Naive thymus-derived CD4-positive, alpha-beta T cell (primary cell): Measurements from ENCODE around the gene EFNA3. TPM values are rescaled to one million over a fixed set of nuclear protein-coding genes. Genes with fewer than 3 reads are reported as not detected.
A peak's percentile ranks its signal among the peaks of the same experiment; 100 is the strongest.

Experiments
- ATAC-seq: fragments of 150-1000 bp; cut with Tn5 transposase; 2 replicates; pipeline ENCODE4 v1.10.0; 2021; ENCODE audit warnings: mild to moderate bottlenecking, moderate library complexity
- CTCF ChIA-PET: fragments of 350-600 bp; sonication (Branson Sonifier 250); formaldehyde crosslinking; loops from one replicate; lab custom pipeline; 2021; ENCODE audit warnings: antibody characterized with exemption; lab: Charles Lee
- POLR2A ChIA-PET: fragments of 350-600 bp; sonication (Branson Sonifier 250); formaldehyde crosslinking; loops from one replicate; lab custom pipeline; 2021; ENCODE audit warnings: antibody characterized with exemption, inconsistent platforms; lab: Charles Lee
- DNase-seq, 9 donors: peaks; one replicate each; pipeline versions ENCODE4 v3.0.0 to v3.0.0-alpha.2; 2020 to 2022; ENCODE audit warnings: mixed read lengths in 1 of 9
- H3K27ac ChIP-seq: one replicate; pipeline ENCODE4 v1.7.0; 2013; ENCODE audit warnings: mild to moderate bottlenecking, low read depth, low read length, moderate library complexity
- H3K27me3 ChIP-seq, 2 donors: one replicate each; pipeline ENCODE4 v1.7.0; 2013; ENCODE audit warnings: low read length in 2 of 2, mild to moderate bottlenecking in 2 of 2, moderate library complexity in 2 of 2; ENCODE audit not compliant: control insufficient read depth in 2 of 2, insufficient read depth in 2 of 2
- H3K36me3 ChIP-seq, 3 experiments: 1 replicate in 2 of 3; 2 replicates in 1 of 3; pipeline ENCODE4 v1.7.0; 2013; ENCODE audit warnings: low read length in 3 of 3, mild to moderate bottlenecking in 3 of 3, moderate library complexity in 1 of 3; ENCODE audit not compliant: insufficient read depth in 3 of 3, control insufficient read depth in 2 of 3
- H3K4me1 ChIP-seq, 2 donors: one replicate each; pipeline ENCODE4 v1.7.0; 2013; ENCODE audit warnings: low read length in 2 of 2, mild to moderate bottlenecking in 2 of 2, moderate library complexity in 1 of 2; ENCODE audit not compliant: control insufficient read depth in 2 of 2, insufficient read depth in 2 of 2
- H3K4me3 ChIP-seq: 2 replicates; pipeline ENCODE4 v1.7.0; 2013; ENCODE audit warnings: mild to moderate bottlenecking, low read length
- H3K9me3 ChIP-seq, 3 experiments: 1 replicate in 2 of 3; 2 replicates in 1 of 3; pipeline ENCODE4 v1.7.0; 2013; ENCODE audit warnings: low read length in 3 of 3; ENCODE audit not compliant: control insufficient read depth in 2 of 3
- H3K27ac Mint-ChIP-seq, 9 donors: one replicate each; pipeline ENCODE4 v1.8.0; 2020 to 2022; ENCODE audit warnings: mixed read lengths in 9 of 9, mild to moderate bottlenecking in 8 of 9, moderate library complexity in 5 of 9, inconsistent platforms in 2 of 9
- H3K27me3 Mint-ChIP-seq, 5 donors: one replicate each; pipeline ENCODE4 v1.8.0; 2021 to 2022; ENCODE audit warnings: mixed read lengths in 5 of 5, mild to moderate bottlenecking in 1 of 5
- H3K36me3 Mint-ChIP-seq, 5 donors: one replicate each; pipeline ENCODE4 v1.8.0; 2020 to 2022; ENCODE audit warnings: mixed read lengths in 5 of 5, mild to moderate bottlenecking in 3 of 5, inconsistent platforms in 1 of 5
- H3K4me1 Mint-ChIP-seq, 7 donors: one replicate each; pipeline ENCODE4 v1.8.0; 2020 to 2022; ENCODE audit warnings: mixed read lengths in 7 of 7, mild to moderate bottlenecking in 3 of 7, inconsistent platforms in 1 of 7
- H3K4me3 Mint-ChIP-seq, 10 donors: one replicate each; pipeline ENCODE4 v1.8.0; 2020 to 2022; ENCODE audit warnings: mild to moderate bottlenecking in 10 of 10, mixed read lengths in 10 of 10, moderate library complexity in 6 of 10, inconsistent platforms in 2 of 10
- H3K9me3 Mint-ChIP-seq, 11 donors: one replicate each; pipeline ENCODE4 v1.8.0; 2020 to 2022; ENCODE audit warnings: mixed read lengths in 11 of 11, mild to moderate bottlenecking in 4 of 11, inconsistent platforms in 1 of 11, moderate library complexity in 1 of 11
- intact Hi-C, 2 donors: fragments of 100-400 bp; cut with micrococcal nuclease; formaldehyde crosslinking; loops; one replicate each; pipeline ENCODE4 v1.15.1; 2023
- polyA plus RNA-seq, 2 donors: library from polyadenylated mRNA; unstranded; fragments of 300-500 nt; fragmentation: Illumina TruSeq; gene quantifications; one replicate each; pipeline ENCODE4 v1.2.3, GENCODE V29; 2021
- total RNA-seq, 6 experiments: library from RNA in 5 of 6; stranded (reverse) in 5 of 6; gene quantifications; 1 replicate in 5 of 6; 2 replicates in 1 of 6; pipeline ENCODE4 v1.2.3 and lab custom pipeline; 2021 to 2026

Gene EFNA3
- total and polyA plus RNA-seq, 7 experiments from 2014 or later, result 0.42 to 4.0 (median 1.7) TPM

DNA sequence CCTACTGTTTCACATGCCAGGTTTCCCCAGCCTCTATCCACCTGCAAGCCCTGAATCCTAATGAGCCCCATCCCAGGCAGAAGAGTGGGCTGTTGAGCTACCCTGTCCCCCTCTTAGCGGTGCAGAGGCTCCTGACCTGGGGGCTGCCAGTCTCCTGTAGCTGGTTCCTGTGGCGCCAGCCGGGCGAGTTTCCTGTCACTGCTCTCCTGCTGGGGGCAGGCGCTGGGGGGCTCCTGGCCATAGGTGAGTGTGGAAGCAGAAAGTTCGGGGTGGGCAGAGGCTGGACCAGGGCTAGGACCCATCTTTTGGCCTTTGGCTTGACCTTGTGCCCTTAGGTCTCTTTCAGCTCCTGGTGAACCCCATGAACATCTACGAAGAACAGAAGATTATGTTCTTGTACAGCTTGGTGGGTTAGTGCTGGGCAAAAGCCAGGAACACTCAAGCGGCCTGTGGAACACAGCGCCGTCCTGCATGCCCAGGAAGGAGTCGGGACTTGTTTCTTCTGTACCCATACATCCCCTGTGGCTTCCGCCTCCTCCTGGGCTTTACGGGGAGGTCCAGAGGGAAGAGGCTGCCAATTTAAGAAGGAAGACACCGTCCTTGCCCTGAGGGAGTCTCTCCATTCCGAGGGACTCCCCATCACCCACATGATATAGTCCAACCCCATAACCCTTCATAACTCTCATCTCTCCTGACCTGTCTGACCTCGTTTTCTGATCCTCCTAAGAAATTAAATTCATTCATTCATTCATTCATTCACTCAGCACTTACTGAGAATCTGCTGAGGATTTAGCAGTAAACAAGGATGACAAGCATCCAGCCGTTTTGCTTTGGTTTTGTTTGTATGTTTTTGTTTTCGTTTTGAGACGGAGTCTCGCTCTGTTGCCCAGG is 44.1 kb upstream of the EFNA3 start:
- ChIA-PET CTCF (no interaction called here), POLR2A (interaction anchor here (0.5 kb wide), 1 partner anchor 215 kb away, joined by 3 read pairs; no protein-coding TSS in a partner anchor)
- Histone ChIP-seq H3K9me3 (no peaks in the 10 kb centered on the region), H3K27me3 (no peaks in the 10 kb centered on the region), H3K4me1 (no peaks in the 10 kb centered on the region), H3K36me3 (no peaks in the 10 kb centered on the region), H3K4me3 (no peak overlapping the region), H3K27ac (no peak overlapping the region)
- no peak overlapping the region for H3K27ac Mint-ChIP-seq
- H3K36me3 Mint-ChIP-seq, result no peaks in the 10 kb centered on the region
- ATAC-seq (no peak), DNase-seq (no peak)
- H3K4me3 Mint-ChIP-seq, result no peak overlapping the region
- peaks cover 0 to 21% (median 0%) of the 10 kb centered on the region in 5 donors for H3K27me3 Mint-ChIP-seq
- no peaks in the 10 kb centered on the region for H3K9me3 Mint-ChIP-seq
- intact Hi-C loops, result no loop called here
- peaks cover 0 to 4% (median 0%) of the 10 kb centered on the region in 7 donors for H3K4me1 Mint-ChIP-seq

DNA sequence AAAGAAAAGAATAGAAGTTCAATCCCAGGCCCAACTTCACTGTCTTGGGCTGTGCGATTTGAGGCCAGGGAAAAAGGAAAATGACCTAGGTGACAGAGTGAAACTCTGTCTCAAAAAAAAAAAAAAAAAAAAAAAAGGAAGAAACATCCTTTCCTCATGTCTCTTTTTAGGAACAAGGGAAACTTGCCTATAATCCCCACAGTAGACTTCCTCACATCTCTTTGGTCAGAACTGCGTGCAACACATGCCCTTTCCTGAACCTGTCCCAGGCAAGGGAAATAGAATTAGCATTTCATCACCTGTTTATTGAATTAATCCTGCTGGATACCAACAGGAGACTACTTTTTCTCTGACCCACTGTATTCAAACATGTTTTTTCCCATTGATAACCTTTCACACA is 42.7 kb upstream of the EFNA3 start:
- no peaks in the 10 kb centered on the region for H3K36me3 Mint-ChIP-seq
- DNase-seq (no peak), ATAC-seq (no peak)
- no peaks in the 10 kb centered on the region for H3K9me3 Mint-ChIP-seq
- intact Hi-C loops, result no loop called here
- no peak overlapping the region for H3K27ac Mint-ChIP-seq
- no peak overlapping the region for H3K4me3 Mint-ChIP-seq
- no peaks in the 10 kb centered on the region for H3K27me3 ChIP-seq
- H3K4me1 Mint-ChIP-seq, result peaks cover 0 to 4% (median 0%) of the 10 kb centered on the region in 7 donors
- no peaks in the 10 kb centered on the region for H3K4me1 ChIP-seq
- no peaks in the 10 kb centered on the region for H3K9me3 ChIP-seq
- H3K27ac ChIP-seq, result no peak overlapping the region
- no peak overlapping the region for H3K4me3 ChIP-seq
- ChIA-PET POLR2A (no interaction called here), CTCF (interaction anchor here (1.1 kb wide), 1 partner anchor 9 kb away, joined by 4 read pairs; no protein-coding TSS in a partner anchor)
- H3K36me3 ChIP-seq, result no peaks in the 10 kb centered on the region
- H3K27me3 Mint-ChIP-seq, result peaks cover 0 to 24% (median 0%) of the 10 kb centered on the region in 5 donors

- Mint-ChIP-seq H3K27me3 (peaks cover 0 to 25% (median 0%) of the 10 kb centered on the region in 5 donors), H3K36me3 (no peaks in the 10 kb centered on the region), H3K9me3 (no peaks in the 10 kb centered on the region), H3K4me3 (no peak overlapping the region), H3K4me1 (peaks cover 0 to 4% (median 0%) of the 10 kb centered on the region in 7 donors), H3K27ac (no peak overlapping the region)
- DNase-seq, result no peak
- no peak for ATAC-seq
- Histone ChIP-seq H3K9me3 (no peaks in the 10 kb centered on the region), H3K4me1 (no peaks in the 10 kb centered on the region), H3K4me3 (no peak overlapping the region), H3K27ac (no peak overlapping the region), H3K27me3 (no peaks in the 10 kb centered on the region), H3K36me3 (no peaks in the 10 kb centered on the region)
- intact Hi-C loops, result no loop called here
- POLR2A ChIA-PET, result no interaction called here
- CTCF ChIA-PET, result interaction anchor here (1.2 kb wide), 1 partner anchor 54 kb away, joined by 4 read pairs; no protein-coding TSS in a partner anchor
These were observed 41.6 kb upstream of the EFNA3 start for GRCh38 chr1:155037043-155037442.

- Histone ChIP-seq H3K4me3 (no peak overlapping the region), H3K36me3 (no peaks in the 10 kb centered on the region), H3K4me1 (no peaks in the 10 kb centered on the region), H3K27ac (no peak overlapping the region), H3K27me3 (no peaks in the 10 kb centered on the region), H3K9me3 (no peaks in the 10 kb centered on the region)
- Mint-ChIP-seq H3K36me3 (no peaks in the 10 kb centered on the region), H3K4me1 (peaks cover 0 to 4% (median 0%) of the 10 kb centered on the region in 7 donors), H3K4me3 (no peak overlapping the region), H3K27ac (peak overlapping the region in 1 of 9 donors; percentile 59), H3K27me3 (peaks cover 0 to 25% (median 0%) of the 10 kb centered on the region in 5 donors), H3K9me3 (no peaks in the 10 kb centered on the region)
- POLR2A ChIA-PET, result no interaction called here
- no peak for DNase-seq
- ATAC-seq, result no peak
- CTCF ChIA-PET, result interaction anchor here (1.0 kb wide), 1 partner anchor 41 kb away, joined by 3 read pairs; no protein-coding TSS in a partner anchor
- intact Hi-C loops, result no loop called here
These were observed 40.7 kb upstream of the EFNA3 start for GRCh38 chr1:155037851-155038441.

- ATAC-seq (no peak), DNase-seq (no peak)
- no peak overlapping the region for H3K27ac Mint-ChIP-seq
- Histone ChIP-seq H3K27ac (no peak overlapping the region), H3K27me3 (no peaks in the 10 kb centered on the region), H3K4me1 (no peaks in the 10 kb centered on the region), H3K36me3 (no peaks in the 10 kb centered on the region), H3K4me3 (no peak overlapping the region), H3K9me3 (no peaks in the 10 kb centered on the region)
- intact Hi-C loops, result no loop called here
- H3K4me3 Mint-ChIP-seq, result no peak overlapping the region
- peaks cover 0 to 25% (median 0%) of the 10 kb centered on the region in 5 donors for H3K27me3 Mint-ChIP-seq
- H3K4me1 Mint-ChIP-seq, result peaks cover 0 to 4% (median 0%) of the 10 kb centered on the region in 7 donors
- CTCF ChIA-PET, result interaction anchor here (0.6 to 1.9 kb wide), 5 partner anchors 13 to 47 kb away, joined by 3 to 5 read pairs (median 5); no protein-coding TSS in a partner anchor
- H3K36me3 Mint-ChIP-seq, result no peaks in the 10 kb centered on the region
- no peaks in the 10 kb centered on the region for H3K9me3 Mint-ChIP-seq
- POLR2A ChIA-PET, result no interaction called here
These were observed 39.9 kb upstream of the EFNA3 start for GRCh38 chr1:155038602-155039307.

GRCh38 chr1:155039308-155039669 is 39.3 kb upstream of the EFNA3 start:
- H3K27me3 ChIP-seq, result no peaks in the 10 kb centered on the region
- no peaks in the 10 kb centered on the region for H3K36me3 Mint-ChIP-seq
- intact Hi-C loops, result no loop called here
- ChIA-PET POLR2A (no interaction called here), CTCF (interaction anchor here (0.6 to 1.9 kb wide), 4 partner anchors 14 to 46 kb away, joined by 3 to 5 read pairs (median 5); no protein-coding TSS in a partner anchor)
- peaks cover 0 to 22% (median 0%) of the 10 kb centered on the region in 5 donors for H3K27me3 Mint-ChIP-seq
- no peak overlapping the region for H3K4me3 Mint-ChIP-seq
- no peaks in the 10 kb centered on the region for H3K9me3 ChIP-seq
- H3K4me3 ChIP-seq, result no peak overlapping the region
- H3K4me1 Mint-ChIP-seq, result peaks cover 0 to 4% (median 0%) of the 10 kb centered on the region in 7 donors
- no peaks in the 10 kb centered on the region for H3K36me3 ChIP-seq
- DNase-seq (no peak), ATAC-seq (no peak)
- H3K27ac Mint-ChIP-seq, result no peak overlapping the region
- no peak overlapping the region for H3K27ac ChIP-seq
- H3K4me1 ChIP-seq, result no peaks in the 10 kb centered on the region
- H3K9me3 Mint-ChIP-seq, result no peaks in the 10 kb centered on the region
